Astrocyte of the cerebellum (primary cell): ENCODE data around the gene RAB3GAP2.
"Not testable (repeated sequence)": the region's sequence is repeated elsewhere in the genome, so short reads cannot be mapped to it uniquely, and the experiment has no call there.

Experiments
- DNase-seq: peaks from one replicate; pipeline ENCODE4 v3.0.0-alpha.2; 2011; ENCODE audit warnings: low read depth
- H3K4me3 ChIP-seq: 2 replicates; pipeline ENCODE4 v1.5.1; 2011; ENCODE audit warnings: mild to moderate bottlenecking, low read depth, low read length, moderate library complexity
- in situ Hi-C: cut with HindIII; loops from 2 replicates; pipeline ENCODE4 v1.10.0; 2017; ENCODE audit warnings: low sequenced_read_pairs
- TF ChIP-seq, protein P1 (sequence below): IDR thresholded peaks from 2 replicates; pipeline ENCODE4 v1.5.1; 2012; ENCODE audit warnings: low read length, low read depth, moderate library complexity, mild to moderate bottlenecking; ENCODE audit errors: missing control alignments

RAB3GAP2 gene

DNA sequence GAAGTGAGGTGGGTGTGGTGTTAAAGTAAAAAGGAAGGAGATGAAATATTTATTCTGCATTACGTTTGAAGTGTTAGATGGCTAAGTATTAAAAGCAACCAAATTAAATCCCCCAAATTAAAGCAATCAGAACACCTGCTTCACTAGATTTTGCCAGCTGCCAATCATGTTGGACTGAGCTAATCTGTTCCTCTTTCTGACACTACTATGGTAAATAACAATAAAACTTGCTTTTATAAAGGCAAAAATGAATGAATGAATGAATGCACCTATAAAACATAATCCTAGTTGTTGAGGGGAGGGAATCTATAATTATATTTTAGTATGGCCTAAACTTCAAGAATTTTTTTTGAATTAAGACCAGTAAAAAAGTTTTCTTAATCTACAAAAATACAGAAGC, 51.0 kb downstream of the RAB3GAP2 start:
- in situ Hi-C loops: no loop called here
- TF ChIP-seq, protein P1, sequence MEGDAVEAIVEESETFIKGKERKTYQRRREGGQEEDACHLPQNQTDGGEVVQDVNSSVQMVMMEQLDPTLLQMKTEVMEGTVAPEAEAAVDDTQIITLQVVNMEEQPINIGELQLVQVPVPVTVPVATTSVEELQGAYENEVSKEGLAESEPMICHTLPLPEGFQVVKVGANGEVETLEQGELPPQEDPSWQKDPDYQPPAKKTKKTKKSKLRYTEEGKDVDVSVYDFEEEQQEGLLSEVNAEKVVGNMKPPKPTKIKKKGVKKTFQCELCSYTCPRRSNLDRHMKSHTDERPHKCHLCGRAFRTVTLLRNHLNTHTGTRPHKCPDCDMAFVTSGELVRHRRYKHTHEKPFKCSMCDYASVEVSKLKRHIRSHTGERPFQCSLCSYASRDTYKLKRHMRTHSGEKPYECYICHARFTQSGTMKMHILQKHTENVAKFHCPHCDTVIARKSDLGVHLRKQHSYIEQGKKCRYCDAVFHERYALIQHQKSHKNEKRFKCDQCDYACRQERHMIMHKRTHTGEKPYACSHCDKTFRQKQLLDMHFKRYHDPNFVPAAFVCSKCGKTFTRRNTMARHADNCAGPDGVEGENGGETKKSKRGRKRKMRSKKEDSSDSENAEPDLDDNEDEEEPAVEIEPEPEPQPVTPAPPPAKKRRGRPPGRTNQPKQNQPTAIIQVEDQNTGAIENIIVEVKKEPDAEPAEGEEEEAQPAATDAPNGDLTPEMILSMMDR: no peak
- no peak overlapping the region for H3K4me3 ChIP-seq
- no peak for DNase-seq

DNA sequence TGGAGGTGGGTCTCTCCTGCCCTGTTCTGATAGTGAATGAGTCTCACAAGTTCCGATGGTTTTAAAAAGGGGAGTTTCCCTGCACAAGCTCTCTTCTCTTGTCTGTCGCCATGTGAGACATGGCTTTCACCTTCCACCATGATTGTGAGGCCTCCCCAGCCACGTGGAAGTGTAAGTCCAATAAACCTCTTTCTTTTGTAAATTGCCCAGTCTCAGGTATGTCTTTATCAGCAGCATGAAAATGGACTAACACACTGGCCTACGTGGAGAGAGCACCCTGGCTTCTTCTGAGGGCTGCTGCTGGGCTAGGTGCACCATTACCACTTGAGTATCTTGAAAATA, 51.6 kb downstream of the RAB3GAP2 start:
- in situ Hi-C loops, H3K4me3 ChIP-seq, DNase-seq: not testable (repeated sequence)

DNA sequence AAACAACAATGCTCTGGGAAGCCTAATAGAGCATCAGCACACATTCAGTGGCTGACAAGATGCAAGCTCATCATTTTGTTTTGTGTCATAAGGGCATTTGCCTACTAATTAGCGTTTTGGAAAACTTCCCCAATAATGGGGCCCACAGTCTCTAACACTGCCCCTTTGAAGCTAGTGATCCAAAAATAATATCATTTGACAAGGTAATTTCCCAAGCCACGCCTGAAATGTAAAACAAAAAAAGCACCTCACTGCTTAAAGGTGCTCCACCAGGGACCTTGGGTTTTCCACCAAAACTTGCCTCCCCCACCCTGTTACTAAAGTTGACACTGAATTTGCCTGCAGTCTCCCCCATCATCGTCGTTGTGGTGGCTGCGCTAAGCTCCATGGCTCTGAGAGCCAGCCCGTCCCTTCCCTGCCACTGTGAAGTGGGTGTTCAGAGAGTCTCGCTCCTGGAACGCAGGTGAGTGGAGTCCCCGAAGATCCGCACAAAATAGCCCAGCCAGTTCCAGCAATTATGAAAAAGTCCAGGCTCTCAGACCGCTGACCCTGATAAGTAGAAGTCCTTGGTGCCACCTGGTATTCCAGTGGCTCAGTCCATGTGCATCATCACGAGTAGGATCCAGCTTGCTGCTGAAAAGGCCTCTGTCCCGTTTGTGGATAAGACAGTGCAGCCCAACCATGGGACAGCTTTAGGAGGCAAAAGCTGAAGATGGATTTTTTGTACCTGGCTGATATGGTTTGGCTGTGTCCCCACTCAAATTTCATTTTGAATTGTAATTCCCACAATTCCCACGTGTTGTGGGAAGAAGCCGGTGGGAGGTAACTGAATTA, 52.2 kb downstream of the RAB3GAP2 start:
- H3K4me3 ChIP-seq: no peak overlapping the region
- TF ChIP-seq, protein P1: no peak
- DNase-seq: no peak
- in situ Hi-C loops: no loop called here

DNA sequence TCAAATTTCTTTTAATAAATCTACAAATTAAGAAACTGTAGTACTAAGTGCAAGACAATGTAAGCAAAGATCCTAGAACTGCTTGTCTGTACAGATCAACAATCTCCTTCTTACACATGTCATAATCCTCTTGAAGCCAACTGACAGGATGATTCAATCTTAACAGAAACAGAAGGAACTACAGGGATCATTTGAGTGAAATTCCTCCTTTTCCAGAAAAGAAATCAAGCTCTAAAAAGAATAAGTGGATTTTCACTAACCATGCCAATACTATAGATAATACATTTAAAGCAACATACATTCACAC, 53.2 kb downstream of the RAB3GAP2 start:
- DNase-seq: no peak
- in situ Hi-C loops: no loop called here

DNA sequence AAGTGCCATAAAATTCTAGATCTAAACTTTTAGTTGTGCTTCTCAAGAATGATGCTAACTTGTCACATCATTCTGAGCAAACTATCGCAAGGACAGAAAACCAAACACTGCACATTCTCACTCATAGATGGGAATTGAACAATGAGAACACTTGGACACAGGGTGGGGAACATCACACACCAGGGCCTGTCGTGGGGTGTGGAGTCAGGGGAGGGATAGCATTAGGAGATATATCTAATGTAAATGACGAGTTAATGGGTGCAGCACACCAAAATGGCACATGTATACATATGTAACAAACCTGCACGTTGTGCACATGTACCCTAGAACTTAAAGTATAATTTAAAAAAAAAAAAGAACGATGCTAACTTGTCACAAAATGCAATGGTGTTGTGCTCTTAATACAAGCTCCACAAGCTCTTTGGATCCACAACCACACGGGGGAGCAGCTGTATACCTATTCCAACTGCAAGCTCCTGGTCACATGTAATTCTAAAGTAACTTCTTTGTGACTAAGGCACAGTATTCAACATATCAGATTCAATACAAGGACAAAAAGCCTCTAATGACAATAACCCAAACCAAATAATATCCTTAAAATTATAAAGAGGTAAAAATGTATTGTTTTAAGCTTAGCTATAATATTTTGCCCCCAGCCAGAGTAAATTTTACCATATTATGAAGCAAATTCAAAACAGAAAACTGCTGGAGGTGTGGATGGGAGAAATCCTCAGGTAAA, 53.7 kb downstream of the RAB3GAP2 start:
- in situ Hi-C loops, H3K4me3 ChIP-seq: not testable (repeated sequence)
- TF ChIP-seq, protein P1: peak; percentile 68
- DNase-seq: peak; percentile 66

More for the DNA sequence above, 53.2 kb downstream of the RAB3GAP2 start:
- TF ChIP-seq, protein P1: no peak
- no peak overlapping the region for H3K4me3 ChIP-seq

DNA sequence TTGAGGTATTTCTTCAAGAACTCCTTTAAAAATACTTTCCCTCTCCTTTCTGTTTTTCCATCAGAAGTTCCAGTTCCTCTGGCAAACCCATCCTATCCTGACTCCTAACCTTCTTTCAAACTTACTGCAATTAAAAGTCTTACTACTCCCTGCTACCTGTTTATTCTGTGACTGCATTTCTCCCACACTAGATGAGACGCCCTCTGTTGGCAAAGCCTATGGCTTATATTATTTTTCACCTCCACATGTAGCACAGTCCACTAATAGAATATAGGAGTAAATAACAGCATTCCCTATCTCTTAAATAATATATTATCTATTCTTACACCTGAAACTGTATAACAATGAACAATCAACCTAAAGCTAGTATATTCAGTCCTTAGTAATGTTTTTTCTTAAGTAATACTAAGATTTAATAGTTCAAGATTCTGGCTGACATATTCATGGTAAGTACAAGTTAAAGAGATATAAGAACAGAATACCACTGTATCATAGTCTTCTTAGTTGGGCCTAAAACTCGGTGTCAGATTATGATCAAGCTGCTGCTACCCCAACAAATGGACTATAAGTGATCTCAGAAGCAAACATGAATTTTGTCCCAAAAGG, 54.8 kb downstream of the RAB3GAP2 start:
- in situ Hi-C loops: no loop called here
- DNase-seq: no peak
- TF ChIP-seq, protein P1: peak; percentile 40

DNA sequence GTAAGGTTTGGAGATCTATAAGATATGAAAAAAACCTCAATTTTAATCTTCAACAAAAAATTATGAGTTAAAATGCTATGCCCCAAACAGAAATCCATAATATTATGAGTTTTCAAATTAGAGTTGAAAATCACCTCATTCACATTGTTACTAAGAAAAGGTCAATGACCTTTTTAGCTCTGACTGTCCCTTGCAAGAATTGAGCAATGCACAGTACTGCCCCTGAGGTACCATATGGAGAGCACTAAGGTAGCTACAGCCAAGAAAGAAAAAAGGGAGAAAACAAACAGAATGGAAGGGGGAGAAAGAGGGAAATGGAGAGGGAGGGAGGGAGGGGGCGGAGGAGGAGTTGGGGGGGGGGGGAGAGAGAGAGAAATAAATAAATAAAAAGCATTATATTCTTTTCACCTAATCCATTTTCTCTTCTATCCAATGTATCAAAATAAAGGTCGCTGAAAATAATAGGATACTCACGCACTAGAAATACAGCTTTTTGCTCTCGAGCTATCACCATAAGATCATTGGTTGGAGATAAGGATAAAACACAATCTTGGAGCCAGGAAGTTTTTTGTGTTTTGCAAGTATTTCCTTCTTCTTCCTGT, 58.8 kb downstream of the RAB3GAP2 start:
- no peak for DNase-seq
- H3K4me3 ChIP-seq: no peak overlapping the region
- in situ Hi-C loops: no loop called here
- TF ChIP-seq, protein P1: no peak

More for the DNA sequence above, 54.8 kb downstream of the RAB3GAP2 start:
- no peak overlapping the region for H3K4me3 ChIP-seq
